ENCODE measurements around the gene RIN3. TPM values are rescaled to one million over a fixed set of nuclear protein-coding genes. Genes with fewer than 3 reads are reported as not detected.

Gene RIN3
- total RNA-seq, 2 donors from 2014 or later: 6.6 to 11.8 TPM

DNA sequence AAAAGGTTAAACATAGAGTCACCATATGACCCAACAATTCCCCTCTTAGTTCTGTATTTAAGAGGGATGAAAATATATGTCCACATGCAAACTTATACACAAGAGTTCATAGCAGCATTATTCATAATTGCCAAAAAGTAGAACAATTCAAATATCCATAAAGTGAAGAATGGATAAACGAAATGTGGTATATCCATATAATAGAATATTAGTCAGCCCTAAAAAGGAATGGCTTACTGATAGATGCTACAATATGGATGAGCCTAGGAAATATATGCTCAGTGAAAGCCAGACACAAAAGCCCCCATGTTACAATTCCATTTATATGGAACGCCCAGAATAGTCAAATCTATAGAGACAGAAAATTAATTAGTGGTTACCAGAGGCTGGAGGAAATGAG is 44.1 kb upstream of the RIN3 start:
- H3K36me3 ChIP-seq: no peaks in the 10 kb centered on the region
- H3K9me3 ChIP-seq: peaks cover 0 to 19% of the 10 kb centered on the region in 2 donors
- H3K27ac ChIP-seq: no peak overlapping the region
- TF ChIP-seq, protein P1, sequence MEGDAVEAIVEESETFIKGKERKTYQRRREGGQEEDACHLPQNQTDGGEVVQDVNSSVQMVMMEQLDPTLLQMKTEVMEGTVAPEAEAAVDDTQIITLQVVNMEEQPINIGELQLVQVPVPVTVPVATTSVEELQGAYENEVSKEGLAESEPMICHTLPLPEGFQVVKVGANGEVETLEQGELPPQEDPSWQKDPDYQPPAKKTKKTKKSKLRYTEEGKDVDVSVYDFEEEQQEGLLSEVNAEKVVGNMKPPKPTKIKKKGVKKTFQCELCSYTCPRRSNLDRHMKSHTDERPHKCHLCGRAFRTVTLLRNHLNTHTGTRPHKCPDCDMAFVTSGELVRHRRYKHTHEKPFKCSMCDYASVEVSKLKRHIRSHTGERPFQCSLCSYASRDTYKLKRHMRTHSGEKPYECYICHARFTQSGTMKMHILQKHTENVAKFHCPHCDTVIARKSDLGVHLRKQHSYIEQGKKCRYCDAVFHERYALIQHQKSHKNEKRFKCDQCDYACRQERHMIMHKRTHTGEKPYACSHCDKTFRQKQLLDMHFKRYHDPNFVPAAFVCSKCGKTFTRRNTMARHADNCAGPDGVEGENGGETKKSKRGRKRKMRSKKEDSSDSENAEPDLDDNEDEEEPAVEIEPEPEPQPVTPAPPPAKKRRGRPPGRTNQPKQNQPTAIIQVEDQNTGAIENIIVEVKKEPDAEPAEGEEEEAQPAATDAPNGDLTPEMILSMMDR (IDR thresholded peaks at IDR 0.05): no peak
- no peaks in the 10 kb centered on the region for H3K27me3 ChIP-seq
- peaks cover 0 to 8% of the 10 kb centered on the region in 2 donors for H3K4me1 ChIP-seq
- no peak for DNase-seq (ENCODE audit: low spot score)
- no peak overlapping the region for H3K4me3 ChIP-seq

DNA sequence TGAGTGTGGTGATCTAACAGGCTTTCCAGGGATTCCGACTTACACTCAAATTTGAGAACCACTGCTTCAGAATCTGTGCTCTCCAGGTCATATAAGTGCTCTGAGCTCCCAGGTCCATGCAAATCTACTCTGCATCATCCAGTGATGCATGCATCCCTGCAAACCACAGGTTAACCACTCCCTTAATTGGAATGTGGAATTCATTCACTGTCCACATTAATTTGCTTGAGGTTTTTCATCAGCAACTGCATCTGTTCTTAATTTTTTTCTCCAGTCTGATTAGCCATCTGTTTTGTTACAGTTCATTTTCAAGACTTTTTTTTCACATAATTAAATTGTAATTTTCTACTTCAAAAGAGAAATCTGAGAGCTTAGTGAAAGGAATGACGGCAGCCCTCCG is 43.4 kb upstream of the RIN3 start:
- Histone ChIP-seq H3K4me1 (peaks cover 0 to 8% of the 10 kb centered on the region in 2 donors), H3K27ac (no peak overlapping the region), H3K9me3 (peaks cover 0 to 19% of the 10 kb centered on the region in 2 donors), H3K36me3 (no peaks in the 10 kb centered on the region), H3K4me3 (no peak overlapping the region), H3K27me3 (no peaks in the 10 kb centered on the region)
- TF ChIP-seq, protein P1 (IDR thresholded peaks at IDR 0.05): no peak
- DNase-seq (ENCODE audit: low spot score): no peak

DNA sequence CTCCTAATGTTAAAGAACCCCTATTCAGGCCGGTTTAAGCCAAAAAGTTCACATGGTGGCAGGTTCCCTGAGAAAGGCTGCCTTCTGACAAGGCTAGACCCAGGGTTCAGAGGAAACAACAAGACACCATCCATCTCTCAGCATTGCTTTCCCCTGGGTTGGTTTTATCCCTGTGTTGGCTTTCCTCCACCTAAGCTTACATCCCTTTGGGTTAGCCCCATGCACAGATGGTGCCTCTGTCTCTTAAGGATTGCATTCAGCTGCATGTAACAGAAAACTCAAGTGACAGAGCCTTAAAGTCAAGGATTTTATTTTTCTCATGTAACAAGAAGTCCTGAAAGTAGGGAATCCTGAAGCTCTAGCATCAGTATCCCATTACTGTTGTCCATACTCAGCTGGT is 42.8 kb upstream of the RIN3 start:
- H3K4me3 ChIP-seq: no peak overlapping the region
- TF ChIP-seq, protein P1 (IDR thresholded peaks at IDR 0.05): no peak
- peaks cover 0 to 19% of the 10 kb centered on the region in 2 donors for H3K9me3 ChIP-seq
- no peak overlapping the region for H3K27ac ChIP-seq
- peaks cover 0 to 8% of the 10 kb centered on the region in 2 donors for H3K4me1 ChIP-seq
- no peaks in the 10 kb centered on the region for H3K27me3 ChIP-seq
- no peak for DNase-seq (ENCODE audit: low spot score)
- H3K36me3 ChIP-seq: no peaks in the 10 kb centered on the region

DNA sequence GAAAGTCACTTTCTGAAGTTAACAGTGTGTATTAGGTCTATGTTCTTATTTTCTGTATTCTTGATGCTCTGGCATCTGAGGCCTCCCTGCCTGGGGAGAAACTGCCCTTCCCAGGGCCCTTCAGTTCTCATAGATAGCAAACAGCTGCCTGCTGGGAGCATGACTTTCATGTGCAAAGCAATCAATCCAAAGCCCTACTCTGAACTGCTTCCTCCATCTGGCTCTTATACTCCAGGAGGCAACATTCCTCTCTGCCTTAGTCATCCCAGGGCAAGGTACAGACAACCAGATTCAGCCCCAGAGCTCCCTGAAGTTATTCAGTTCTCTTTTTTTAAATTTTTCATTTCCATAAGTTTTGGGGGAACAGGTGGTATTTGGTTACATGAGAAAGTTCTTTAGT is 41.7 kb upstream of the RIN3 start:
- TF ChIP-seq, protein P1 (IDR thresholded peaks at IDR 0.05): no peak
- Histone ChIP-seq H3K9me3 (peaks cover 0 to 15% of the 10 kb centered on the region in 2 donors), H3K4me3 (no peak overlapping the region), H3K27ac (no peak overlapping the region), H3K27me3 (no peaks in the 10 kb centered on the region), H3K36me3 (no peaks in the 10 kb centered on the region), H3K4me1 (peaks cover 0 to 13% of the 10 kb centered on the region in 2 donors)
- peak; percentile 52 for DNase-seq (ENCODE audit: low spot score)

DNA sequence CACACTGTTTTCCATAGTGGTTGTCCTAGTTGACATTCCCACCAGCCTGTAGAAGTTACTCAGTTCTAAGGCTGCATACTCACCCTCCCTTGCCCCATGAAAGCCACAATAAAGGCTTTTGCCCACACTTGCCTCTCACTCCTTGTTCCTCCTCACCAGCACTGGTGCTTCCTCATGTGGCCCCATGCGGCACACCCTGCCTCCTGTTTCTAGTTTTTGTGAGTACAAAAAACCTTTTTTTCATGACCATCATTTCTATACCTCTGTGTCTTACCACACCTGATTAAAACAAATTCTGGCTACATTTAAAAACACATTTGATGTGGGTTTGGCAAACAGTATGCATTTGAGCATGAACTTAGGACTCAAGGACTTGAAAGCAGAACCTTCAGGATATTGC is 40.7 kb upstream of the RIN3 start:
- Histone ChIP-seq H3K4me1 (peaks cover 0 to 13% of the 10 kb centered on the region in 2 donors), H3K9me3 (peaks cover 0 to 7% of the 10 kb centered on the region in 2 donors), H3K4me3 (no peak overlapping the region), H3K27me3 (no peaks in the 10 kb centered on the region), H3K27ac (peak overlapping the region; percentile 11 to 28), H3K36me3 (no peaks in the 10 kb centered on the region)
- DNase-seq (ENCODE audit: low spot score): peak; percentile 59
- TF ChIP-seq, protein P1 (IDR thresholded peaks at IDR 0.05): no peak
